GM23338 (cell line): ENCODE results near the gene GOLGA6B. TPM values are rescaled to one million over a fixed set of nuclear protein-coding genes. Genes with fewer than 3 reads are reported as not detected.
"Not testable (repeated sequence)": the region's sequence is repeated elsewhere in the genome, so short reads cannot be mapped to it uniquely, and the experiment has no call there.

Source experiments
- ATAC-seq: fragments of 200-7000 bp; cut with Tn5 transposase; 3 replicates; pipeline ENCODE4 v1.9.1; 2020
- DNase-seq: peaks from one replicate; pipeline ENCODE4 v3.0.0-alpha.2; 2015; ENCODE audit warnings: low spot score
- H2AFZ ChIP-seq: fragments of 200-600 bp; sonication (generic); 2 replicates; pipeline ENCODE4 v1.8.0; 2016; ENCODE audit warnings: antibody characterized with exemption, mild to moderate bottlenecking, moderate library complexity
- H3F3A ChIP-seq: fragments of 200-600 bp; sonication (generic); replicated peaks from 2 replicates; pipeline ENCODE4 v1.8.0; 2017; ENCODE audit warnings: antibody characterized with exemption, mixed run types, low read depth
- H3K27ac ChIP-seq: fragments of 200-600 bp; sonication (generic); 2 replicates; pipeline ENCODE4 v1.6.1; 2016; ENCODE audit warnings: low read depth
- H3K27me3 ChIP-seq: fragments of 200-600 bp; sonication (generic); 2 replicates; pipeline ENCODE4 v1.8.0; 2016; ENCODE audit warnings: mild to moderate bottlenecking, mixed run types, moderate library complexity; ENCODE audit not compliant: insufficient read depth
- H3K36me3 ChIP-seq: fragments of 200-600 bp; sonication (generic); 2 replicates; pipeline ENCODE4 v1.8.0; 2016; ENCODE audit warnings: mild to moderate bottlenecking; ENCODE audit not compliant: insufficient read depth
- H3K4me1 ChIP-seq: fragments of 200-600 bp; sonication (generic); 2 replicates; pipeline ENCODE4 v1.8.0; 2016; ENCODE audit warnings: mild to moderate bottlenecking, moderate library complexity; ENCODE audit not compliant: insufficient read depth
- H3K4me2 ChIP-seq: fragments of 200-600 bp; sonication (generic); 2 replicates; pipeline ENCODE4 v1.7.1; 2017; ENCODE audit warnings: mixed run types
- H3K4me3 ChIP-seq: fragments of 200-600 bp; sonication (generic); 2 replicates; pipeline ENCODE4 v1.6.1; 2016; ENCODE audit warnings: mixed run types
- H3K79me2 ChIP-seq: fragments of 200-600 bp; sonication (generic); replicated peaks from 2 replicates; pipeline ENCODE4 v1.8.0; 2017; ENCODE audit warnings: mild to moderate bottlenecking; ENCODE audit not compliant: insufficient read depth
- H3K9me2 ChIP-seq: fragments of 200-600 bp; sonication (generic); 2 replicates; pipeline ENCODE4 v1.8.0; 2017; ENCODE audit not compliant: insufficient read depth
- H4K20me1 ChIP-seq: fragments of 200-600 bp; sonication (generic); replicated peaks from 2 replicates; pipeline ENCODE4 v1.8.0; 2017; ENCODE audit warnings: mild to moderate bottlenecking; ENCODE audit not compliant: insufficient read depth
- H3K27ac Mint-ChIP-seq: 2 replicates; pipeline ENCODE4 v1.8.0; 2020; ENCODE audit warnings: inconsistent platforms, mild to moderate bottlenecking, moderate library complexity, mixed read lengths
- H3K27me3 Mint-ChIP-seq: 3 replicates; pipeline ENCODE4 v1.8.0; 2022; ENCODE audit warnings: low read depth, mild to moderate bottlenecking, moderate library complexity, mixed read lengths, inconsistent platforms; ENCODE audit not compliant: insufficient read depth, poor library complexity
- H3K36me3 Mint-ChIP-seq: 3 replicates; pipeline ENCODE4 v1.8.0; 2021; ENCODE audit warnings: low read depth, mild to moderate bottlenecking, inconsistent platforms, moderate library complexity, mixed read lengths
- H3K4me1 Mint-ChIP-seq: 3 replicates; pipeline ENCODE4 v1.8.0; 2020; ENCODE audit warnings: mild to moderate bottlenecking, inconsistent platforms, mixed read lengths
- H3K4me3 Mint-ChIP-seq: 3 replicates; pipeline ENCODE4 v1.8.0; 2021; ENCODE audit warnings: moderate library complexity, mild to moderate bottlenecking, inconsistent platforms, mixed read lengths
- H3K9me3 Mint-ChIP-seq: 3 replicates; pipeline ENCODE4 v1.8.0; 2020; ENCODE audit warnings: moderate library complexity, mild to moderate bottlenecking, inconsistent platforms, mixed read lengths
- polyA plus RNA-seq: library from polyadenylated mRNA; unstranded; fragments of >200 nt; fragmentation: Nextera tagmentation; extraction: Ambion mirVana; gene quantifications from 2 replicates; pipeline ENCODE4 v1.2.1, GENCODE V29; 2016
- total RNA-seq: library from RNA; depleted of rRNA; stranded (reverse); fragments of >200 nt; shearing (Covaris generic); gene quantifications from 2 replicates; pipeline ENCODE4 v1.2.3, GENCODE V29; 2014

The GOLGA6B gene
- total and polyA plus RNA-seq, 2 experiments from 2014 or later: 0.65 TPM; not detected in 1

GRCh38 chr15:72648631-72649253 is 5.8 kb upstream of the GOLGA6B start:
- H3K79me2 ChIP-seq, H4K20me1 ChIP-seq, H3K27ac ChIP-seq, H3K9me2 ChIP-seq, H3K9me3 Mint-ChIP-seq, H3K36me3 ChIP-seq, H2AFZ ChIP-seq, H3K36me3 Mint-ChIP-seq, H3K4me3 Mint-ChIP-seq, ATAC-seq, H3F3A ChIP-seq, H3K27me3 ChIP-seq, H3K27ac Mint-ChIP-seq, H3K4me2 ChIP-seq, H3K4me3 ChIP-seq, DNase-seq, H3K4me1 Mint-ChIP-seq, H3K4me1 ChIP-seq, H3K27me3 Mint-ChIP-seq: not testable (repeated sequence)

DNA sequence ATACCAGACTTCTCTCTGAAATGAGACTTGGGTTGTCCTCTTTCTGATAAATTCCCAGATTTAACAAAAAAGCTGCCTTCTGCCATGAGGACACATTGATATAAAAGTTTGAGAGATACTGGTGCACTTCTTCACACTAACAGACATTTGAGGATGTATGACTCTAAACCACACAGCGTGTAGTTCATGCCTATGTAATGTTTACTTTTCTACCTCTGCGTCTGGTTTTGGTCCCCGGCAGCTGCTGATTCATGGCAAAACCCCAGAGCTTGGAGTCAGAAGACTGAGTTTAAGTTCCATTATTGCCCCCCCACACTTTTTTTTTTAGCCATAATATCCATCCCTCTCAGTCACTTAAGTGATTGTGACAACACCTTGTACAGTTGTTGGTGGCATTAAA is 1.5 kb downstream of the GOLGA6B start:
- not testable (repeated sequence) for H3K9me3 Mint-ChIP-seq, H3K27me3 Mint-ChIP-seq, H4K20me1 ChIP-seq, H3K9me2 ChIP-seq, H3K79me2 ChIP-seq, H3K4me1 Mint-ChIP-seq, H3K4me3 ChIP-seq, H2AFZ ChIP-seq, H3K27ac ChIP-seq, H3F3A ChIP-seq, H3K4me1 ChIP-seq, H3K27me3 ChIP-seq, ATAC-seq, H3K27ac Mint-ChIP-seq, H3K36me3 Mint-ChIP-seq, H3K4me2 ChIP-seq, H3K4me3 Mint-ChIP-seq, DNase-seq, H3K36me3 ChIP-seq

DNA sequence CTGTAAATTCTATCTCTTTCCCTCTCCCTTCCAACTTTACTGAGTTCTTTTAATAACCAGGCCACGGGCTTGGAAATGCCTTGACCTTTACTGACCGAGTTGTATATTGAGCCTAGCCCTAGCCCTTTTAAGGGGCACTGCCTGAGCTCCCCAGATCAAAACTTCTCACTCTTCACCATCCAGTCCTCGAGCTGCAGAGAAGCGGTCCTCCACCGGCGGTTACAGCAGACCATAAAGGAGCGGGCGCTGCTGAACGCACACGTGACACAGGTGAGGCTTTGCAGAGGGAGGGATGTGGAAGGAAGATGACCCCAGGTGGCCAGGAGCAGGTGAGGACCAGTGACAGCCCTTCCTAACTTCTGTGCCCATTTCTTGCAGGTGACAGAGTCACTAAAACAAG is 6.6 kb downstream of the GOLGA6B start:
- not testable (repeated sequence) for H3K4me3 ChIP-seq, H3K4me1 ChIP-seq, H3K27ac Mint-ChIP-seq, H3K27me3 Mint-ChIP-seq, DNase-seq, H3K27ac ChIP-seq, H4K20me1 ChIP-seq, H3K9me3 Mint-ChIP-seq, H3K27me3 ChIP-seq, H3K4me2 ChIP-seq, H3K36me3 Mint-ChIP-seq, H3K9me2 ChIP-seq, H3K4me1 Mint-ChIP-seq, H3K4me3 Mint-ChIP-seq, H3K36me3 ChIP-seq, H3F3A ChIP-seq, ATAC-seq, H2AFZ ChIP-seq, H3K79me2 ChIP-seq

GRCh38 chr15:72663931-72664330 is 9.4 kb downstream of the GOLGA6B start:
- not testable (repeated sequence) for H3K27me3 Mint-ChIP-seq, H3K4me3 Mint-ChIP-seq, H3K79me2 ChIP-seq, H3K27ac Mint-ChIP-seq, H3K4me3 ChIP-seq, H3K27ac ChIP-seq, H3K9me2 ChIP-seq, H3K4me1 Mint-ChIP-seq, H4K20me1 ChIP-seq, H3K4me2 ChIP-seq, H3K36me3 Mint-ChIP-seq, H3K36me3 ChIP-seq, H2AFZ ChIP-seq, H3F3A ChIP-seq, H3K9me3 Mint-ChIP-seq, DNase-seq, H3K4me1 ChIP-seq, ATAC-seq, H3K27me3 ChIP-seq

- not testable (repeated sequence) for H3K27ac ChIP-seq, H3K4me2 ChIP-seq, H3K27me3 ChIP-seq, H3K4me1 Mint-ChIP-seq, H3K4me3 Mint-ChIP-seq, H3K4me1 ChIP-seq, H3K36me3 Mint-ChIP-seq, H3K79me2 ChIP-seq, H3K27ac Mint-ChIP-seq, H3K27me3 Mint-ChIP-seq, H3K36me3 ChIP-seq, H3K4me3 ChIP-seq, H3K9me2 ChIP-seq, H4K20me1 ChIP-seq, H3K9me3 Mint-ChIP-seq, H3F3A ChIP-seq, DNase-seq, H2AFZ ChIP-seq, ATAC-seq
Observed at GRCh38 chr15:72665706-72666105, 11.2 kb downstream of the GOLGA6B start.

- peaks cover 18% of the 10 kb centered on the region; the same call in 2 of the 3 replicates for H3K4me1 Mint-ChIP-seq
- H2AFZ ChIP-seq, H3K27me3 Mint-ChIP-seq, ATAC-seq, H4K20me1 ChIP-seq, H3K27ac ChIP-seq, H3K4me2 ChIP-seq, H3K36me3 Mint-ChIP-seq, DNase-seq, H3K4me3 ChIP-seq, H3K4me3 Mint-ChIP-seq, H3K9me2 ChIP-seq, H3K9me3 Mint-ChIP-seq, H3K36me3 ChIP-seq, H3K79me2 ChIP-seq, H3F3A ChIP-seq, H3K27ac Mint-ChIP-seq, H3K27me3 ChIP-seq: not testable (repeated sequence)
- H3K4me1 ChIP-seq: peaks cover 14% of the 10 kb centered on the region
Observed at GRCh38 chr15:72669803-72670202, 15.3 kb downstream of the GOLGA6B start.
